GM13977 (cell line): ENCODE results near the gene CBR3.

Source experiments
- DNase-seq: peaks from one replicate; pipeline ENCODE4 v3.0.0; 2012; ENCODE audit warnings: low spot score
- CTCF ChIP-seq: IDR thresholded peaks from 2 replicates; pipeline ENCODE4 v1.5.1; 2012; ENCODE audit warnings: mild to moderate bottlenecking, control low read depth; ENCODE audit not compliant: insufficient read depth; ENCODE audit errors: extremely low read depth, missing control alignments
- in situ Hi-C: fragments of 300-500 bp; cut with MboI; formaldehyde crosslinking; loops from one replicate; pipeline ENCODE4 v1.12.0; 2022; ENCODE audit warnings: low sequenced_read_pairs, low pct_unique_long_range_greater_than_20kb, mixed read lengths, inconsistent platforms; ENCODE audit not compliant: unreplicated experiment

CBR3 gene

GRCh38 chr21:36170823-36171222 is 35.9 kb downstream of the CBR3 start:
- DNase-seq = no peak
- no peak for TF ChIP-seq CTCF
- in situ Hi-C loops = no loop called here

- no peak for TF ChIP-seq CTCF
- in situ Hi-C loops = no loop called here
- no peak for DNase-seq
Observed at GRCh38 chr21:36171336-36171735, 36.5 kb downstream of the CBR3 start.

- no peak for DNase-seq
- in situ Hi-C loops = no loop called here
- TF ChIP-seq CTCF = no peak
Observed at GRCh38 chr21:36171741-36172331, 37.0 kb downstream of the CBR3 start.

GRCh38 chr21:36174780-36175179 is 39.9 kb downstream of the CBR3 start:
- no peak for TF ChIP-seq CTCF
- in situ Hi-C loops = no loop called here
- no peak for DNase-seq

- in situ Hi-C loops = no loop called here
- TF ChIP-seq CTCF = no peak
- DNase-seq = no peak
Observed at GRCh38 chr21:36175771-36176565, 41.1 kb downstream of the CBR3 start.

GRCh38 chr21:36178349-36178748 is 43.5 kb downstream of the CBR3 start:
- DNase-seq = no peak
- in situ Hi-C loops = no loop called here
- no peak for TF ChIP-seq CTCF
